OCI-LY1 (cell line): ENCODE measurements around the gene PPCS.

Source experiments
- H2AFZ ChIP-seq: fragments of 200-600 bp; sonication (generic), shearing (Covaris generic); 2 replicates; pipeline ENCODE4 v1.6.0; 2014; ENCODE audit warnings: antibody characterized with exemption, mild to moderate bottlenecking, low read length
- H3F3A ChIP-seq: fragments of 200-600 bp; sonication (generic), shearing (Covaris generic); 2 replicates; pipeline ENCODE4 v1.6.0; 2014; ENCODE audit warnings: mild to moderate bottlenecking, antibody characterized with exemption, low read length, moderate library complexity; ENCODE audit not compliant: insufficient read depth
- H3K27ac ChIP-seq: fragments of 200-600 bp; sonication (generic); 2 replicates; pipeline ENCODE4 v1.5.1; 2014; ENCODE audit warnings: low read length, mixed run types, mild to moderate bottlenecking, low read depth; ENCODE audit not compliant: poor library complexity, severe bottlenecking
- H3K27me3 ChIP-seq: fragments of 200-600 bp; sonication (generic); 2 replicates; pipeline ENCODE4 v1.6.0; 2014; ENCODE audit warnings: antibody characterized with exemption, mild to moderate bottlenecking, low read length, moderate library complexity; ENCODE audit not compliant: insufficient read depth
- H3K36me3 ChIP-seq: fragments of 200-600 bp; sonication (generic); 2 replicates; pipeline ENCODE4 v1.6.1; 2014; ENCODE audit warnings: mild to moderate bottlenecking, antibody characterized with exemption, low read length, moderate library complexity, mixed read lengths; ENCODE audit not compliant: insufficient read depth
- H3K4me1 ChIP-seq: fragments of 200-600 bp; sonication (generic); 2 replicates; pipeline ENCODE4 v1.5.1; 2014; ENCODE audit warnings: mild to moderate bottlenecking, low read length, moderate library complexity; ENCODE audit not compliant: insufficient read depth, severe bottlenecking
- H3K4me2 ChIP-seq: fragments of 200-600 bp; sonication (generic), shearing (Covaris generic); 2 replicates; pipeline ENCODE4 v1.6.1; 2014; ENCODE audit warnings: low read length
- H3K4me3 ChIP-seq: fragments of 200-600 bp; sonication (generic); 2 replicates; pipeline ENCODE4 v1.5.1; 2014; ENCODE audit warnings: low read length, low read depth, mild to moderate bottlenecking, mixed read lengths; ENCODE audit not compliant: poor library complexity, severe bottlenecking
- H3K79me2 ChIP-seq: fragments of 200-600 bp; shearing (Covaris generic); 2 replicates; pipeline ENCODE4 v1.6.1; 2016; ENCODE audit warnings: mixed run types, low read length, mixed read lengths; ENCODE audit not compliant: insufficient read depth
- H3K9ac ChIP-seq: fragments of 200-600 bp; sonication (generic), shearing (Covaris generic); 2 replicates; pipeline ENCODE4 v1.6.1; 2014; ENCODE audit warnings: mild to moderate bottlenecking, low read length, mixed read lengths
- H3K9me2 ChIP-seq: fragments of 200-600 bp; sonication (generic), shearing (Covaris generic); 2 replicates; pipeline ENCODE4 v1.6.1; 2014; ENCODE audit warnings: low read depth, mild to moderate bottlenecking, low read length, mixed read lengths
- H3K9me3 ChIP-seq: fragments of 200-600 bp; shearing (Covaris generic); 2 replicates; pipeline ENCODE4 v1.6.1; 2014; ENCODE audit warnings: low read length, mixed read lengths
- H4K20me1 ChIP-seq: fragments of 200-600 bp; sonication (generic), shearing (Covaris generic); 2 replicates; pipeline ENCODE4 v1.6.0; 2016; ENCODE audit warnings: mild to moderate bottlenecking, low read length; ENCODE audit not compliant: insufficient read depth
- EZH2 ChIP-seq: fragments of 200-600 bp; sonication (generic), shearing (Covaris generic); IDR thresholded peaks from 2 replicates; pipeline ENCODE4 v1.8.0; 2017; ENCODE audit warnings: borderline replicate concordance, mixed run types, mild to moderate bottlenecking, antibody characterized with exemption, low read length, moderate library complexity, mixed read lengths
- TF ChIP-seq, protein P1 (sequence below): fragments of 200-600 bp; sonication (generic), shearing (Covaris generic); IDR thresholded peaks from 2 replicates; pipeline ENCODE4 v1.5.1; 2017; ENCODE audit warnings: mild to moderate bottlenecking, antibody characterized with exemption, low read length, moderate library complexity, mixed read lengths

The PPCS gene

DNA sequence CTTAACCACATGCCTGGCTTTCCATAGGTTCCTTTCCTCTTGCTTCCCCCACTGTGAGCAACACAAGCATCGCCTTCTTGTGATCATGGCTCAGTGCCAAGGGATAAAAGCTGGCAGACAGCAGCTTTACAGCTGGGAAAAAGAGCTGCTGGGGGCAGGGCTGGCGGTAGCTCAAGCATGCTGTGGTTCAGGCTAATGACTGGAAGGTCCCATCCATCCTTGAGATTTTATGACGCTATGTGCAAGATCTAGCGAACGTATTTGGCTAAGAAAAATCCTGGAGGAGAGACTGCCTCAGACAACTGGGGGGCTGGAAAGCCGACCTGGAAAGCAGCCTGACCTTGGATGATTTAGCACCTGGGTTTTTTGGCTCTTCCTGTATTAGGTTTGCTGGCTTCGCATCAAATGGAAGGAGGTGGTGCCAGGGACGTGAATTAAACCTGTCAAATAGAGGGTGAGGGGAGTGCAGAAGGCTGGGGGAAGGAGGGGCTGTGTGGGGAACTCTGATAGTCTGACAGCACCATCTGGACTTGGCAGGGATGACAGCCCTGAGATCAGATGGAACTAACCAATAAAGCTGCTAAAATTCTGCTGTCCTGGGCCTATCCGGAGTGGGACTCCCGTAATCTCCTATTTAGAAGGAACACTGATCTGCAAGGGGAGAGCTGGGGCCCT is 35.3 kb upstream of the PPCS start:
- peaks cover 12% of the 10 kb centered on the region; the same call in 1 of the 2 replicates for H3K27me3 ChIP-seq
- no peaks in the 10 kb centered on the region for H4K20me1 ChIP-seq
- no peak overlapping the region for H2AFZ ChIP-seq
- H3K9me2 ChIP-seq, result no peaks in the 10 kb centered on the region
- no peak overlapping the region for H3K4me3 ChIP-seq
- H3K9me3 ChIP-seq, result no peaks in the 10 kb centered on the region
- no peaks in the 10 kb centered on the region for H3K36me3 ChIP-seq
- TF ChIP-seq, protein P1, sequence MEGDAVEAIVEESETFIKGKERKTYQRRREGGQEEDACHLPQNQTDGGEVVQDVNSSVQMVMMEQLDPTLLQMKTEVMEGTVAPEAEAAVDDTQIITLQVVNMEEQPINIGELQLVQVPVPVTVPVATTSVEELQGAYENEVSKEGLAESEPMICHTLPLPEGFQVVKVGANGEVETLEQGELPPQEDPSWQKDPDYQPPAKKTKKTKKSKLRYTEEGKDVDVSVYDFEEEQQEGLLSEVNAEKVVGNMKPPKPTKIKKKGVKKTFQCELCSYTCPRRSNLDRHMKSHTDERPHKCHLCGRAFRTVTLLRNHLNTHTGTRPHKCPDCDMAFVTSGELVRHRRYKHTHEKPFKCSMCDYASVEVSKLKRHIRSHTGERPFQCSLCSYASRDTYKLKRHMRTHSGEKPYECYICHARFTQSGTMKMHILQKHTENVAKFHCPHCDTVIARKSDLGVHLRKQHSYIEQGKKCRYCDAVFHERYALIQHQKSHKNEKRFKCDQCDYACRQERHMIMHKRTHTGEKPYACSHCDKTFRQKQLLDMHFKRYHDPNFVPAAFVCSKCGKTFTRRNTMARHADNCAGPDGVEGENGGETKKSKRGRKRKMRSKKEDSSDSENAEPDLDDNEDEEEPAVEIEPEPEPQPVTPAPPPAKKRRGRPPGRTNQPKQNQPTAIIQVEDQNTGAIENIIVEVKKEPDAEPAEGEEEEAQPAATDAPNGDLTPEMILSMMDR, result no peak
- no peak for TF ChIP-seq EZH2
- H3K4me1 ChIP-seq, result peaks cover 27% of the 10 kb centered on the region
- no peaks in the 10 kb centered on the region for H3K79me2 ChIP-seq
- no peak overlapping the region for H3K9ac ChIP-seq
- no peak overlapping the region for H3K27ac ChIP-seq
- H3F3A ChIP-seq, result no peaks in the 10 kb centered on the region
- H3K4me2 ChIP-seq, result no peak overlapping the region

DNA sequence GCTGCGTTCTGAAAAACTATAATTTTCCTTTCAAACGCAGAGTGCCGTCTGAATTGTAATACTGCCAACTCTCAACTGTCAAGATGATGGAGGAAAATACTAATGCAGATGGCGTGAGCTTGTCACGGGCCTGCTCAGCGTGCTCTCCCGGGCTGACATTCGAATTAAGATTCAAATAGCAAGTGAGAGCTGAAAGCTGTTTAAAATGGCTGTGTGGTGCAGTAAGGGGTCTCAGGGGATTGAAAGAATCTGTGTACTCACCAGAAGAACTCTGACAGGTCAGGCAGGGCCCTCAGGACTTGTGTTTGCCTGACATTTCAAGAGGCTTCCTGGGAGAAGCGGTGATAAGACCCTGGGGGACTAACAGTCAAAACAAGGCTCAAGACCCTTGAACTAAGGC is 33.6 kb upstream of the PPCS start:
- H3K4me3 ChIP-seq, result no peak overlapping the region
- H3F3A ChIP-seq, result no peaks in the 10 kb centered on the region
- H3K4me1 ChIP-seq, result peaks cover 27% of the 10 kb centered on the region
- peaks cover 12% of the 10 kb centered on the region; the same call in 1 of the 2 replicates for H3K27me3 ChIP-seq
- H3K27ac ChIP-seq, result peak overlapping the region; percentile 85
- no peaks in the 10 kb centered on the region for H4K20me1 ChIP-seq
- H3K79me2 ChIP-seq, result no peaks in the 10 kb centered on the region
- TF ChIP-seq, protein P1, result no peak
- TF ChIP-seq EZH2, result no peak
- no peaks in the 10 kb centered on the region for H3K36me3 ChIP-seq
- no peaks in the 10 kb centered on the region for H3K9me2 ChIP-seq
- H3K4me2 ChIP-seq, result no peak overlapping the region; the same call in 1 of the 2 replicates
- no peak overlapping the region; the same call in 1 of the 2 replicates for H3K9ac ChIP-seq
- no peaks in the 10 kb centered on the region for H3K9me3 ChIP-seq
- H2AFZ ChIP-seq, result no peak overlapping the region

DNA sequence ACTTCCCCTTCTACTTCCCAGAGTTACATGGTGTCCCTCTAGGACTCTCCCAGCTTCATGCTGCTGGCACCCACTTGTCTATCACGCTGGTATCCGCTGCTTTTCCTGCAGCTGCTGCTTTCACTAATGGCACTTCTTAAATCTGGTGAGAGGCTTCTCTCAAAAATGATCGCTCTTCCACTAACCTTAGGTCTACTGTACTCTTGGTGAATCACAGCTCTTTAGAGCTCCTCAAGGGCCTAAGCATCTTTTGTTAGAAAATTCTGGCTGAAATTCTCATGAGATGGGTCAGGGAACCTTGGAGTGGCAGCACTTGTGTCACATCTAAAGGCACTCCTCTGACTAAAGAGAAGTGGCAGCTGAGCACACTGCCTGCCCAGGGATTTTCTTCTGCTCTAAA is 32.7 kb upstream of the PPCS start:
- Histone ChIP-seq H3F3A (no peaks in the 10 kb centered on the region), H3K4me2 (no peak overlapping the region), H3K9me2 (no peaks in the 10 kb centered on the region), H3K4me3 (no peak overlapping the region), H3K36me3 (no peaks in the 10 kb centered on the region), H4K20me1 (no peaks in the 10 kb centered on the region), H3K27ac (peak overlapping the region; percentile 85), H3K4me1 (peaks cover 27% of the 10 kb centered on the region), H3K79me2 (no peaks in the 10 kb centered on the region), H3K9me3 (no peaks in the 10 kb centered on the region), H3K9ac (no peak overlapping the region), H2AFZ (no peak overlapping the region), H3K27me3 (peaks cover 12% of the 10 kb centered on the region; the same call in 1 of the 2 replicates)
- TF ChIP-seq EZH2, result no peak
- TF ChIP-seq, protein P1, result no peak
